ENCODE results near the gene CCNE1.
A peak's percentile ranks its signal among the peaks of the same experiment; 100 is the strongest.
"Not testable (repeated sequence)": the region's sequence is repeated elsewhere in the genome, so short reads cannot be mapped to it uniquely, and the experiment has no call there.

Gene CCNE1

DNA sequence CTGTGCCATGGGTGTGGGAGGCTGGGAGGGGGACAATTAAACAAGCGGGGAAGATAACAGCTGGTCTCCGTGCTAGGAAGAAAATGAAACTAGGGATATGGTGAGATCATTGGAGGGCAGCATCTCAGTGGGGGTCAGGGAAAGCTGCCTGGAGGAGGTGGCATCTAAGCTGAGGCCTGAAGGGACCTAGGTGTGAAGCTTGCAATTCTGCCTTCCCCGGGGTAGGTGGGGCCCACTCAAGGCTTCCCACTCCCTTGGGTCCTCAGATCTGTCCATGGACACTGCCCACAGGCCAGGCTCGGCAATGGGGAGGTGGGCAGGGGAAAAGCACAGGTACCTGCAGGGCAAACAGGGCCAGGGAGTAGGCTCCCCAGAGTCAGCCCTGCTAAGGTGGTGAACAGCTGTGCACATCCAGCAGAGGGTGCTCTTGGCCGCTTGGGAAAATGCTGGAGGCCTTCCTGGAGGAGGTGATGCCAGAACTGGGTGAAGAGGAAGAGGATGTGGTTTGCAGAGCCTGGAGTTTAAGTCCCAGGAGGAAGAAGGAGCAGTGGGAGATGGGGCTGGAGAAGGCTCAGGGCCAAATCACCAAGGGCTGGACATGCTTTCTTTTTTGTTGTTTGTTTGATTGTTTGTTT, 25.7 kb upstream of the CCNE1 start:
- TF ChIP-seq, protein P1, sequence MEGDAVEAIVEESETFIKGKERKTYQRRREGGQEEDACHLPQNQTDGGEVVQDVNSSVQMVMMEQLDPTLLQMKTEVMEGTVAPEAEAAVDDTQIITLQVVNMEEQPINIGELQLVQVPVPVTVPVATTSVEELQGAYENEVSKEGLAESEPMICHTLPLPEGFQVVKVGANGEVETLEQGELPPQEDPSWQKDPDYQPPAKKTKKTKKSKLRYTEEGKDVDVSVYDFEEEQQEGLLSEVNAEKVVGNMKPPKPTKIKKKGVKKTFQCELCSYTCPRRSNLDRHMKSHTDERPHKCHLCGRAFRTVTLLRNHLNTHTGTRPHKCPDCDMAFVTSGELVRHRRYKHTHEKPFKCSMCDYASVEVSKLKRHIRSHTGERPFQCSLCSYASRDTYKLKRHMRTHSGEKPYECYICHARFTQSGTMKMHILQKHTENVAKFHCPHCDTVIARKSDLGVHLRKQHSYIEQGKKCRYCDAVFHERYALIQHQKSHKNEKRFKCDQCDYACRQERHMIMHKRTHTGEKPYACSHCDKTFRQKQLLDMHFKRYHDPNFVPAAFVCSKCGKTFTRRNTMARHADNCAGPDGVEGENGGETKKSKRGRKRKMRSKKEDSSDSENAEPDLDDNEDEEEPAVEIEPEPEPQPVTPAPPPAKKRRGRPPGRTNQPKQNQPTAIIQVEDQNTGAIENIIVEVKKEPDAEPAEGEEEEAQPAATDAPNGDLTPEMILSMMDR (IDR thresholded peaks at IDR 0.05; ENCODE audit: low read depth, low read length, missing control alignments), result peak; percentile 39
- no peak for DNase-seq (ENCODE audit: extremely low read depth, low read depth)
- H3K4me3 ChIP-seq (replicated peaks; ENCODE audit: low read depth, low read length), result no peak overlapping the region

DNA sequence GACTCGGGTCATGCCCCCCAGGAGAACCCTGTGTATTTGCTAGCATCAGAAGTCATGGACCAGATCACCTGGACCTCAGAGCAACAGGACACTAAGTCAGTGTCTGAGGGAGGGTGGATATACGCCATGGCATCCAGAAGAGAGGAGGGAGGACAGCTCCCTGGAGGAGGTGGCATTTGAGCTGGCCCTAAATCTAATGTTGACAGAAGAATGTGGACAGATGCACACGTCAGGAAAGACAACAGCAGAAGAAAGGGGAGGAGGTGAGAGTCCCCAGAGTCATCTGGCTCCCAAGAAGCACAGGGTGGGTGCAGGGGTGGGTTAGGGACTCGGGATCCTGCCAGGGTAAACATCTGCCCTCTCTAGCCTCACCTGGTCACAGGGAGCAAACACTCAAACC, 24.5 kb upstream of the CCNE1 start:
- TF ChIP-seq, protein P1 (IDR thresholded peaks at IDR 0.05; ENCODE audit: low read depth, low read length, missing control alignments), result no peak
- H3K4me3 ChIP-seq (replicated peaks; ENCODE audit: low read depth, low read length), result no peak overlapping the region
- DNase-seq (ENCODE audit: extremely low read depth, low read depth), result no peak

DNA sequence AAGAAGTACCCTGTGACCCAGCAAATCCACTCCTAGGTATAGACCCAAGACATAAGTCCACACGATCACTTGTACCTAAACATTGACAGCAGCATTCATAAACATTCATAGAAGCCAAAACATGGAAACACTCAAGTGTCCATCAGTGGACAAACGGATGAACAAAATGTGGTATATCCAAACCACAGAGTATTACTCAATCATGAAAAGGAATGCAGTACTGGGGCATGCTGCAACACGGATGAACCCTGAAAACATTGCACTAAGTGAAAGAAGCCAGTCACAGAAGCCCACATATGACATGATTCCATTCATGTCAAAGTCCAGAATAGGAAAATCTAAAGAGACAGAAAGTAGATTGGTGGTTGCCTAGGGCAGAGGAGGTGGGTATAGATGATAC, 22.8 kb upstream of the CCNE1 start:
- no peak overlapping the region for H3K4me3 ChIP-seq (replicated peaks; ENCODE audit: low read depth, low read length)
- TF ChIP-seq, protein P1 (IDR thresholded peaks at IDR 0.05; ENCODE audit: low read depth, low read length, missing control alignments), result no peak
- no peak for DNase-seq (ENCODE audit: extremely low read depth, low read depth)

DNA sequence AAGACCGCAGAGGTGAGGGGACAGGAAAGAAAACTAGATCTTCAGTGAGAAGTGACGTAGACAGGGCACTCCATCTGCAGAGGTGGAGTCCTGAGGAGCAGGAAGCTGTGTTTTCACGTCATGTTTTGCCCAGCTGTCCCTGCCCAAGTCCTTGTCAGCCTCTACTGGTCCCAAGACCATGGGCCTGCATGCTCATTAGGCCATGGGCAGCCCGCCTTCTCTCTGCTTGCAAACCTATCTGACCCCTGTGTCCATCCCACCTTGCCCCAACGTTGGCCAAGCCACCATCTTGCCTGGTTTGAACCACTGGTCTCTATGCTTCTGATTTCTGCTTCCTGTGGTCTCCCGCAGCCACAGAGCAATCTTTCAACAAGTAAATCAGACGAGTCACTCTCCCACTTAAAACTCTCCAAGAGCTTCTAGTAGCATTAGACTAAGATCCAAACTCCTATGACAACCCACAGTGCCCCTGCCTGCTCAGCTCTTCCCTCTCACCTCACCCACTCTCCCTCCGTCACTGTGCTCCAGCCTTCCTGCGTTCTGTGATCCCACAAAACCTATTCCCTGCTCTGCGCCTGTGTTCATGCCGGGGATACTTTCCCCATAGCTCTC, 18.6 kb upstream of the CCNE1 start:
- DNase-seq (ENCODE audit: extremely low read depth, low read depth), result no peak
- TF ChIP-seq, protein P1 (IDR thresholded peaks at IDR 0.05; ENCODE audit: low read depth, low read length, missing control alignments), result no peak
- no peak overlapping the region for H3K4me3 ChIP-seq (replicated peaks; ENCODE audit: low read depth, low read length)

DNA sequence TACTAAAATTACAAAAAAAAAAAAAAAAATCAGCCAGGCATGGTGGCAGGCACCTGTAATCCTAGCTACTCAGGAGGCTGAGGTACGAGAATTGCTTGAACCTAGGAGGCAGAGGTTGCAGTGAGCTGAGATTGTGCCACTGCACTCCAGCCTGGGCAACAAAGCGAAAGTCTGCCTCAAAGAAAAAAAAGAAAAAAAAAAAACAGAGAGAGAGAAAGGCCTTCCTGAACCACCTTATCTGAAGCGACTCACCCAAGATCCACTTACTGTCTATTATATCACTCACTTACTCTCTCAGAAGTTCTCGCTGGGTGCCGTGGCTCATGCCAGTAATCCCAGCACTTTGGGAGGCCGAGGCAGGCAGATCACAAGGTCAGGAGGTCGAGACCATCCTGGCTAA, 17.3 kb upstream of the CCNE1 start:
- not testable (repeated sequence) for DNase-seq (ENCODE audit: extremely low read depth, low read depth); H3K4me3 ChIP-seq (replicated peaks; ENCODE audit: low read depth, low read length)

DNA sequence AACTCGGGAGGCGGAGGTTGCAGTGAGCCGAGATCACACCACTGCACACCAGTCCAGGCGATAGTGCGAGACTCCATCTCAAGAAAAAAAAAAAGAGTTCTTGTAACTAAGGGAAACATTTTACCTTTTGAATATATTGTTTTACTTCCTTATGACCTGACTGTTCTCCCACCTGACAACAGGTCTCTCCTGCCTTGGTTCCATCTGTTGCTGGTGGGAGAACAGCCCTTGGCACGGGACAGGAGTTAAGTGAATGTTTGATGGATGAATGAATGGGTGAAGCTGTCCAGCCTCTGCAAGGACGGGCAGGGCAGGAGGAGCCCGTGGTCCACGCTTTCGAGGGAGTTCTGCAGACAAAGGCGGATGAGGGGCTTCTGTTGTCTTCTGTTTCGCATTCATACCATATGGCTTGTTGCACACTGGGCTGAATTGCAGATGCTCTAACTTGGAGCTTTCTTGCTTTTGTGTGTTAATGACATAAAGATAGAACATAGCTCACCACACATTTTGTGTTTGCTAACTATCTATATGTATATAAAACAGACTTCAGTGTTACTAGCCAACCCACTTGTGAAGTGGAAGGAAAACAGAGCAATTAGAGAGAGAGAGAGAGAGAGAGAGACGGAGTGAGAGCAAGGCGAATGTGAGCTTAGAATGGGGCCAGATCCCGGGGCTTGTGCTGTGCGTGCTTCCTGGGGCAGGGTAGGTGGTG, 16.2 kb upstream of the CCNE1 start:
- H3K4me3 ChIP-seq (replicated peaks; ENCODE audit: low read depth, low read length), result no peak overlapping the region
- DNase-seq (ENCODE audit: extremely low read depth, low read depth), result no peak
- TF ChIP-seq, protein P1 (IDR thresholded peaks at IDR 0.05; ENCODE audit: low read depth, low read length, missing control alignments), result no peak

DNA sequence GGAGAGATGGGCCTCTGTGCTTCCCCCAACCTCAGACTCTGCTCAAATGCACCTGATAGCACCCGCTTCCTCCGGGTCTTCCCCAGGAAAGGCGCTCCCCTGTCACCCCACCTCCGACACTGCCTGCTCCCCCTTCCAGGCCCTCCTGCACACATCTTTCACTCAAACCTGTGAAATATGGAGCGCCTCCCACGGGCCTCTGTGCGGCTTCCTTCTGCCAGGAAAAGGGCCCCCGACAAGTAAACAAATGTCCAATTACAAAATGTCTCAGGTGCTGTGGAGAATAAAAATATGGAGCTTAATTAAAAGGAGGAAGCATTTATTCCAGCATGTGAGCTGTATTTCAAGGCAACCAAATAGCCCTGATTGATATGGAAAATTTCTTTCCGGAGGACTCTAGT, 15.6 kb upstream of the CCNE1 start:
- TF ChIP-seq, protein P1 (IDR thresholded peaks at IDR 0.05; ENCODE audit: low read depth, low read length, missing control alignments), result no peak
- DNase-seq (ENCODE audit: extremely low read depth, low read depth), result no peak
- H3K4me3 ChIP-seq (replicated peaks; ENCODE audit: low read depth, low read length), result no peak overlapping the region

Data from HFF-Myc (cell line).